ENCODE data around the gene RNF220.

The RNF220 gene

GRCh38 chr1:44531785-44532566 lies 126.9 kb downstream of the RNF220 start:
- no peak overlapping the region for H3K4me3 ChIP-seq (ENCODE audit: extremely low read depth, insufficient read depth, low read length, poor library complexity, severe bottlenecking)
- H3K4me1 ChIP-seq (ENCODE audit: control insufficient read depth, insufficient read depth, low read length, poor library complexity, severe bottlenecking): peaks cover 17% of the 10 kb centered on the region
- H3K27ac ChIP-seq (ENCODE audit: low read depth, low read length, severe bottlenecking): peak overlapping the region; percentile 57
- H3K9me3 ChIP-seq (ENCODE audit: control insufficient read depth, low read length): no peaks in the 10 kb centered on the region
- WGBS, 2 experiments (ENCODE audit: insufficient coverage in 2 of 2): 27 to 38% methylated on average over 1 to 2 of the region's 4 CpGs
- H3K36me3 ChIP-seq (ENCODE audit: control insufficient read depth, insufficient read depth, low read length): no peaks in the 10 kb centered on the region

GRCh38 chr1:44532567-44532944 lies 127.5 kb downstream of the RNF220 start:
- H3K4me1 ChIP-seq (ENCODE audit: control insufficient read depth, insufficient read depth, low read length, poor library complexity, severe bottlenecking): peaks cover 16% of the 10 kb centered on the region
- peak overlapping the region; percentile 57 for H3K27ac ChIP-seq (ENCODE audit: low read depth, low read length, severe bottlenecking)
- 25 to 29% methylated on average over 1 to 3 of the region's 3 CpGs for WGBS, 2 experiments (ENCODE audit: insufficient coverage in 2 of 2)
- H3K36me3 ChIP-seq (ENCODE audit: control insufficient read depth, insufficient read depth, low read length): no peaks in the 10 kb centered on the region
- no peaks in the 10 kb centered on the region for H3K9me3 ChIP-seq (ENCODE audit: control insufficient read depth, low read length)
- no peak overlapping the region for H3K4me3 ChIP-seq (ENCODE audit: extremely low read depth, insufficient read depth, low read length, poor library complexity, severe bottlenecking)

GRCh38 chr1:44534771-44535170 lies 129.7 kb downstream of the RNF220 start:
- no peak overlapping the region for H3K27ac ChIP-seq (ENCODE audit: low read depth, low read length, severe bottlenecking)
- H3K9me3 ChIP-seq (ENCODE audit: control insufficient read depth, low read length): no peaks in the 10 kb centered on the region
- H3K4me1 ChIP-seq (ENCODE audit: control insufficient read depth, insufficient read depth, low read length, poor library complexity, severe bottlenecking): peaks cover 17% of the 10 kb centered on the region
- no peaks in the 10 kb centered on the region for H3K36me3 ChIP-seq (ENCODE audit: control insufficient read depth, insufficient read depth, low read length)
- 64 to 70% methylated on average over 2 to 4 of the region's 6 CpGs for WGBS, 2 experiments (ENCODE audit: insufficient coverage in 2 of 2)
- H3K4me3 ChIP-seq (ENCODE audit: extremely low read depth, insufficient read depth, low read length, poor library complexity, severe bottlenecking): no peak overlapping the region

- H3K4me3 ChIP-seq (ENCODE audit: extremely low read depth, insufficient read depth, low read length, poor library complexity, severe bottlenecking): no peak overlapping the region
- H3K4me1 ChIP-seq (ENCODE audit: control insufficient read depth, insufficient read depth, low read length, poor library complexity, severe bottlenecking): peaks cover 17% of the 10 kb centered on the region
- WGBS, 2 experiments (ENCODE audit: insufficient coverage in 2 of 2): 64 to 70% methylated on average over 7 to 9 of the region's 18 CpGs
Observed at GRCh38 chr1:44536357-44537209, 131.5 kb downstream of the RNF220 start.

GRCh38 chr1:44537538-44537937 lies 132.5 kb downstream of the RNF220 start:
- Histone ChIP-seq H3K4me3 (ENCODE audit: extremely low read depth, insufficient read depth, low read length, poor library complexity, severe bottlenecking) (no peak overlapping the region), H3K9me3 (ENCODE audit: control insufficient read depth, low read length) (no peaks in the 10 kb centered on the region), H3K4me1 (ENCODE audit: control insufficient read depth, insufficient read depth, low read length, poor library complexity, severe bottlenecking) (peaks cover 11% of the 10 kb centered on the region), H3K27ac (ENCODE audit: low read depth, low read length, severe bottlenecking) (no peak overlapping the region), H3K36me3 (ENCODE audit: control insufficient read depth, insufficient read depth, low read length) (no peaks in the 10 kb centered on the region)
- WGBS, 2 experiments (ENCODE audit: insufficient coverage in 2 of 2): 87 to 91% methylated on average over 5 of the region's 6 CpGs

More at GRCh38 chr1:44536357-44537209, 131.5 kb downstream of the RNF220 start:
- Histone ChIP-seq H3K36me3 (ENCODE audit: control insufficient read depth, insufficient read depth, low read length) (no peaks in the 10 kb centered on the region), H3K9me3 (ENCODE audit: control insufficient read depth, low read length) (no peaks in the 10 kb centered on the region), H3K27ac (ENCODE audit: low read depth, low read length, severe bottlenecking) (no peak overlapping the region)

- peaks cover 11% of the 10 kb centered on the region for H3K4me1 ChIP-seq (ENCODE audit: control insufficient read depth, insufficient read depth, low read length, poor library complexity, severe bottlenecking)
- H3K9me3 ChIP-seq (ENCODE audit: control insufficient read depth, low read length): no peaks in the 10 kb centered on the region
- no peak overlapping the region for H3K27ac ChIP-seq (ENCODE audit: low read depth, low read length, severe bottlenecking)
- H3K4me3 ChIP-seq (ENCODE audit: extremely low read depth, insufficient read depth, low read length, poor library complexity, severe bottlenecking): no peak overlapping the region
- WGBS, 2 experiments (ENCODE audit: insufficient coverage in 2 of 2): 88 to 100% methylated on average over 1 to 3 of the region's 3 CpGs
- no peaks in the 10 kb centered on the region for H3K36me3 ChIP-seq (ENCODE audit: control insufficient read depth, insufficient read depth, low read length)
Observed at GRCh38 chr1:44537956-44538355, 132.9 kb downstream of the RNF220 start.

GRCh38 chr1:44539991-44540730 lies 135.1 kb downstream of the RNF220 start:
- no peaks in the 10 kb centered on the region for H3K9me3 ChIP-seq (ENCODE audit: control insufficient read depth, low read length)
- no peaks in the 10 kb centered on the region for H3K36me3 ChIP-seq (ENCODE audit: control insufficient read depth, insufficient read depth, low read length)
- no peak overlapping the region for H3K4me3 ChIP-seq (ENCODE audit: extremely low read depth, insufficient read depth, low read length, poor library complexity, severe bottlenecking)
- 86 to 100% methylated on average over 1 of the region's 6 CpGs for WGBS, 2 experiments (ENCODE audit: insufficient coverage in 2 of 2)
- H3K27ac ChIP-seq (ENCODE audit: low read depth, low read length, severe bottlenecking): no peak overlapping the region
- peaks cover 23% of the 10 kb centered on the region for H3K4me1 ChIP-seq (ENCODE audit: control insufficient read depth, insufficient read depth, low read length, poor library complexity, severe bottlenecking)

- WGBS, 2 experiments (ENCODE audit: insufficient coverage in 2 of 2): 3 to 22% methylated on average over 6 to 10 of the region's 14 CpGs
Observed at GRCh38 chr1:44542420-44543063, 137.5 kb downstream of the RNF220 start.

GRCh38 chr1:44543064-44543744 lies 138.1 kb downstream of the RNF220 start:
- WGBS, 2 experiments (ENCODE audit: insufficient coverage in 2 of 2): 7 to 8% methylated on average over 10 of the region's 15 CpGs
- Histone ChIP-seq H3K9me3 (ENCODE audit: control insufficient read depth, low read length) (no peaks in the 10 kb centered on the region), H3K4me1 (ENCODE audit: control insufficient read depth, insufficient read depth, low read length, poor library complexity, severe bottlenecking) (peaks cover 19% of the 10 kb centered on the region), H3K27ac (ENCODE audit: low read depth, low read length, severe bottlenecking) (no peak overlapping the region), H3K36me3 (ENCODE audit: control insufficient read depth, insufficient read depth, low read length) (no peaks in the 10 kb centered on the region), H3K4me3 (ENCODE audit: extremely low read depth, insufficient read depth, low read length, poor library complexity, severe bottlenecking) (no peak overlapping the region)

More at GRCh38 chr1:44542420-44543063, 137.5 kb downstream of the RNF220 start:
- Histone ChIP-seq H3K36me3 (ENCODE audit: control insufficient read depth, insufficient read depth, low read length) (no peaks in the 10 kb centered on the region), H3K9me3 (ENCODE audit: control insufficient read depth, low read length) (no peaks in the 10 kb centered on the region), H3K4me1 (ENCODE audit: control insufficient read depth, insufficient read depth, low read length, poor library complexity, severe bottlenecking) (peaks cover 21% of the 10 kb centered on the region), H3K27ac (ENCODE audit: low read depth, low read length, severe bottlenecking) (no peak overlapping the region), H3K4me3 (ENCODE audit: extremely low read depth, insufficient read depth, low read length, poor library complexity, severe bottlenecking) (no peak overlapping the region)

GRCh38 chr1:44543786-44544185 lies 138.7 kb downstream of the RNF220 start:
- H3K4me3 ChIP-seq (ENCODE audit: extremely low read depth, insufficient read depth, low read length, poor library complexity, severe bottlenecking): no peak overlapping the region
- 22 to 31% methylated on average over 3 to 5 of the region's 7 CpGs for WGBS, 2 experiments (ENCODE audit: insufficient coverage in 2 of 2)
- H3K9me3 ChIP-seq (ENCODE audit: control insufficient read depth, low read length): no peaks in the 10 kb centered on the region
- H3K36me3 ChIP-seq (ENCODE audit: control insufficient read depth, insufficient read depth, low read length): no peaks in the 10 kb centered on the region
- peaks cover 19% of the 10 kb centered on the region for H3K4me1 ChIP-seq (ENCODE audit: control insufficient read depth, insufficient read depth, low read length, poor library complexity, severe bottlenecking)
- no peak overlapping the region for H3K27ac ChIP-seq (ENCODE audit: low read depth, low read length, severe bottlenecking)
